Measurements from ENCODE around the gene FHOD3. TPM values are rescaled to one million over a fixed set of nuclear protein-coding genes. Genes with fewer than 3 reads are reported as not detected.

Gene FHOD3
- 10 to 100 TPM; 20.2 to 98.2 (median 33.5) TPM for total RNA-seq
- polyA plus RNA-seq = 10 to 100 TPM in 2 of 3 donors, 1 to 10 TPM in 1; 5.4 to 13.7 (median 10.8) TPM
- long read RNA-seq, donor 1, full-length matches to known transcripts = 1 of 7 reads
- long read RNA-seq, donor 1, partial matches to known transcripts = 5 of 7 reads
- long read RNA-seq, donor 1, other reads (novel, unspliced or antisense) = 1 of 7 reads
- long read RNA-seq, donor 2, full-length matches to known transcripts = 1 of 5 reads
- long read RNA-seq, donor 2, partial matches to known transcripts = 3 of 5 reads
- long read RNA-seq, donor 2, other reads (novel, unspliced or antisense) = 1 of 5 reads

- 1% methylated on average over 55 to 91 of the region's 91 CpGs for WGBS, 3 donors
These were observed at the start of gene FHOD3 for GRCh38 chr18:36297417-36298125. Gene FHOD3 (plus strand): TSS chr18:36297713. CDS start chr18:36297836, 123 bp downstream.

GRCh38 chr18:36249392-36249791, 48.1 kb upstream of the FHOD3 start:
- Histone ChIP-seq H3K27me3 (ENCODE audit: insufficient read depth in 3 of 3, low read length in 2 of 3) (no peaks in the 10 kb centered on the region), H3K4me1 (no peaks in the 10 kb centered on the region), H3K4me3 (no peak overlapping the region), H3K36me3 (ENCODE audit: insufficient read depth in 1 of 2, low read depth in 1 of 2) (no peaks in the 10 kb centered on the region), H3K9me3 (peaks cover 5% of the 10 kb centered on the region), H3K27ac (no peak overlapping the region)
- no peak for DNase-seq
- TF ChIP-seq CTCF (IDR thresholded peaks at IDR 0.05) = no peak
- ATAC-seq = no peak
- intact Hi-C loops (cut with DNase I) = no loop called here

More at GRCh38 chr18:36297417-36298125, at the start of gene FHOD3:
- intact Hi-C loops (cut with DNase I) = loop anchor here (2.0 to 5.0 kb wide), 2 partner anchors 275 kb away; no protein-coding TSS in a partner anchor
- no peak for TF ChIP-seq CTCF (IDR thresholded peaks at IDR 0.05)
- Histone ChIP-seq H3K9me3 (no peaks in the 10 kb centered on the region), H3K27me3 (ENCODE audit: insufficient read depth in 3 of 3, low read length in 2 of 3) (peaks cover 0 to 9% (median 0%) of the 10 kb centered on the region in 3 donors), H3K36me3 (ENCODE audit: insufficient read depth in 1 of 2, low read depth in 1 of 2) (no peaks in the 10 kb centered on the region), H3K27ac (peak within 1 kb of the TSS; percentile 81), H3K4me3 (peak within 1 kb of the TSS; percentile 86), H3K4me1 (peaks cover 16% of the 10 kb centered on the region)
- peak; percentile 81 to 88 (median 86) for ATAC-seq
- peak; percentile 84 for DNase-seq

GRCh38 chr18:36250827-36251226, 46.7 kb upstream of the FHOD3 start:
- intact Hi-C loops (cut with DNase I) = no loop called here

GRCh38 chr18:36255072-36255698, 42.3 kb upstream of the FHOD3 start:
- no peak for TF ChIP-seq CTCF (IDR thresholded peaks at IDR 0.05)
- H3K36me3 ChIP-seq (ENCODE audit: insufficient read depth in 1 of 2, low read depth in 1 of 2) = peaks cover 0 to 2% of the 10 kb centered on the region in 2 donors
- intact Hi-C loops (cut with DNase I) = no loop called here
- DNase-seq = no peak
- H3K27ac ChIP-seq = no peak overlapping the region
- ATAC-seq = no peak
- no peaks in the 10 kb centered on the region for H3K4me1 ChIP-seq
- no peaks in the 10 kb centered on the region for H3K27me3 ChIP-seq (ENCODE audit: insufficient read depth in 3 of 3, low read length in 2 of 3)
- WGBS, 3 donors = 74 to 82% (median 75%) methylated on average over 10 of the region's 10 CpGs
- no peak overlapping the region for H3K4me3 ChIP-seq
- no peaks in the 10 kb centered on the region for H3K9me3 ChIP-seq

More at GRCh38 chr18:36250827-36251226, 46.7 kb upstream of the FHOD3 start:
- no peak for TF ChIP-seq CTCF (IDR thresholded peaks at IDR 0.05)
- WGBS, 3 donors = 76 to 78% (median 78%) methylated on average over 2 of the region's 2 CpGs
- H3K4me3 ChIP-seq = no peak overlapping the region
- ATAC-seq (no peak), DNase-seq (no peak)
- no peaks in the 10 kb centered on the region for H3K27me3 ChIP-seq (ENCODE audit: insufficient read depth in 3 of 3, low read length in 2 of 3)
- no peaks in the 10 kb centered on the region for H3K36me3 ChIP-seq (ENCODE audit: insufficient read depth in 1 of 2, low read depth in 1 of 2)
- H3K9me3 ChIP-seq = peaks cover 5% of the 10 kb centered on the region
- H3K27ac ChIP-seq = no peak overlapping the region
- no peaks in the 10 kb centered on the region for H3K4me1 ChIP-seq
